NCI-H69 (cell line): ENCODE data around the gene DUSP8.

Source experiments
- DNase-seq: peaks from one replicate; lab custom pipeline; 2025; lab: John Stamatoyannopoulos, UW

DUSP8 gene

DNA sequence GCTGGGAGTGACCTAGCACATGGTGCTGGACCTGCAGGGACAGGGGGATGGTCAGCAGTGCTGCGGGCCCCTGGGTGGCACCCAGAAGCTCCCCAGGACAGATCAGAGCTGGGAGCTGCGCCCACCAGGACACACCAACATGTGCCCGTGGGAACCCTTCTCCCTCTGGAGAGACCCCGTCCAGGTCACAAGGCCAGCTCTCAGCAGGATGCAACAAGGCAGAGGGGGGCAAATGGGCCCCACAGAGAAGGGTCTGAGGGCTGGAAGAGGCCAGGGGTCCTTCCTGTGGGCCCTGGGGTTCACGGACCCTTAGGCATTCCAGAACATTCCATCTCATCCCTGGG lies 6.2 kb downstream of the DUSP8 start:
- DNase-seq: no peak

GRCh38 chr11:1565173-1565903 lies 6.7 kb downstream of the DUSP8 start:
- peak; percentile 36 for DNase-seq

- peak; percentile 95 for DNase-seq
Observed at GRCh38 chr11:1564535-1565172, 7.4 kb downstream of the DUSP8 start.

GRCh38 chr11:1563697-1564534 lies 8.2 kb downstream of the DUSP8 start:
- DNase-seq: peak; percentile 54

DNA sequence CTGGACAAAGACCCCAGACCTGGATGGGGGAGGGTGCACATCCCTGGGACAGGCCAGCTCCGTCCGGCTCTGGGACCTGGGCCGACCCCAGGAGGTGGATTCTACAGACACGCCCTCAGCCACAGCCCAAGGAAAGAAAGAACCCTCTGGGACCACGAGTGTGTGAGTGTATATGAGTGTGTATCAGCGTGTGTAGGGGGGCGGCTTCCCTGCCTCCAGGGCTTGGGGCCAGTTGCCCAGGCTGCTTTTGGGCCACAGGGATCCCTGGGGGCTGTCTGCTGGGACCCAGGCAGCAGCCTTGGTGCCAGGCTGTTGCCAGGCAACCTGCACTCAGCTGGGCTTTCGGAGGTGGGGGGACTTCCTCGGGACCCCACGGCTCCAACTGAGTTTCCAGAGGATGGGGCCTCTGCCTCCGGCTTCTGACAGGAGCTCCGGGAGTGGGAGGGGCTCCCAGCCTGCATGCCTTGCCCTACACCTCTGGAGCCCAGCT lies 8.9 kb downstream of the DUSP8 start:
- DNase-seq: no peak

DNA sequence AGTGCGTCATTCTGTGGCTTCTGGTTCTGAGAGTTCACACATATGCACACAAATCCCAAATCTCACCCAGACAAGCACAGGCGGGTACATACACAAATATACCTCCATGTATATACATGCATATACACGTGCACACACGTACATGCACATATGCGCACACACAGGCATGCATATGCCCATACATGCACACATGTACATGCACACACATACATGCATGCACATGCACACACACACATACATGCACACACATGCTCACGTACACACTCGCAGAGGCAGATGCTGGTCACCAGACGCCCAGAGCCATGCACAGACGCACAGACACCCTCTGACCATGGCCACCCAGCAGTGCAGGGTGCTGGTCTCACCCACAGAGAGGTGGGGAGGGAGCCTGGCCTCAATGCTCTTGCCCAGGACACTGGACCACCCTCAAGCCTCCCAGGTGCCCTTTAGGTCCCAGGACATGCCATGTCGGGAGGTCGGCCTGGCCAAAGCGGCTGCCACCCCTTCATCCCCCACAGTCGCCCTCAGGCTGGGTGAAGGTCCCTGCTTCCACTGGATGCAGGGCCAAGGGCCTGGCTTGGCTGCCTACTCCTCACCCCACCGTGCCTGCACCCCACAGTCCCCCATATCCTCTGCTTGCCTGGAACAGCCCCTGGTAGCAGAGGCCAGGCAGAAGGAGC lies 9.5 kb downstream of the DUSP8 start:
- no peak for DNase-seq

DNA sequence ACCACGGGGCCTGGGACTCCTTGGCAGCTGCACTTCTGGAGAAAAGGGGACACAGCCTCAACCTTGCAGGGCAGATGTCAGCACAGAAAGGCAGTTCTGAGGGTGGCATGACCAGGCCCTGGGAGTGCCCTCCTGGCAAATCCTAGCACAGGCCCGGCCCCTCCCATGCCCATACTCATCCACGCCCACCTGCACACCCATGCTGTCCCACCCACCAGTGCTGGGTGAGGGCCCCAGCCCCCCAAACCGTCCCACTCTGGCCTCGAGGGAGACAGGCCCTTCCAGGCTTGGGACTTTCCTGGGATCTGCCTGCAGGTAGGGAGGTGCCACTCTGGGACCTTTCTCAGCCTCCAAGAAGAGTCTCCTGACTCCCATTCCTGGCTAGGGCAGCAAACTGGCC lies 10.1 kb downstream of the DUSP8 start:
- no peak for DNase-seq

DNA sequence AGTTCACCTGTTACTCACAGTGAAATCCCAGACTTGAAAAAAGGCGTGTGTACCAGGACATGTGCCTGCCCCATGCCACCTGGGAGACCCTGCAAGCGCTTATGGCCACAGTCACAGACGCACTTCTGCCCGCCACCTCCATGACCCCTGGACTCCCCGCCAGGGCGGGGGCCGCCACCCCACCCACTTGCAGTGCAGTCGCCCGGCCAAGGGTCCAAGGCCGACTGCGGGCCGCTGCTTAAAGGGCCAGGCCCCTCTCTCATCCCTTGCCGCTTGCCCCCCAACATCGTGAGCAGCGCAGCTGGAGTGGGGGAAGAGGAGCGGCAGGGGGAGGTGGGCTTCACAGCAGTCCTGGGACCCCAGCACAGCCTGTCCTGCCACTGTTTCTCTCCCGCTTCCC lies 10.8 kb downstream of the DUSP8 start:
- DNase-seq: no peak

DNA sequence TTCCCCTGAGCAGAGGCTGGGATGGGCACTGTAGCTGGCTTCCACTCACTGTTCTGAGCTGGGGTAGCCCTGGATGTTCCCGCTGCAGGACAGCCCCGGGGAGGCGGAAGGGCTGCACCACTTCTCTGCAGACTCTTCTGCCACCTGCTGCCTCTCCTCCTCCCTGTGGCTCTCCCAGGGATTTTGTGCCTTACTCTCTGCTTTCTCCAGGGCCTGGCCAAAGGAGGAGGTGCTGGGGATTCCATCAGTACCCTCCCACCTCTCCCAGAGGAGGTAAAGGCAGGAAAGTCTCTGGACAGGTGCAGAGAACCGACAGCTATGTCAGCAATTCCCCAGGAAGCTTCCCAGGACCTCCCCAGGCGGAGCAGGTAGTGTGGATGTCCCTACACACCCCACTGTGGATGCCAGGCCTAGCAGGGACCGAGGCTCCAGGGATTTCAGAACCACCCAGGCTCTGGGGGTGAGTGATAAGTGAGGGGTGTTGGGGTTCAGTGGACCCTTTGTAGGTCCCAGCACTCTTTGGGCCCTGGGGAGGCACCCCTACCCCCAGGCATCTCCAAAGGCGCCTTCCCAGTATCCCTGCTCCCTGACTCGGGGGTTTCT lies 11.3 kb downstream of the DUSP8 start:
- no peak for DNase-seq

- DNase-seq: no peak
Observed at GRCh38 chr11:1560002-1560648, 11.9 kb downstream of the DUSP8 start.

GRCh38 chr11:1559111-1559951 lies 12.7 kb downstream of the DUSP8 start:
- peak; percentile 46 for DNase-seq

GRCh38 chr11:1558775-1559110 lies 13.3 kb downstream of the DUSP8 start:
- DNase-seq: no peak

DNA sequence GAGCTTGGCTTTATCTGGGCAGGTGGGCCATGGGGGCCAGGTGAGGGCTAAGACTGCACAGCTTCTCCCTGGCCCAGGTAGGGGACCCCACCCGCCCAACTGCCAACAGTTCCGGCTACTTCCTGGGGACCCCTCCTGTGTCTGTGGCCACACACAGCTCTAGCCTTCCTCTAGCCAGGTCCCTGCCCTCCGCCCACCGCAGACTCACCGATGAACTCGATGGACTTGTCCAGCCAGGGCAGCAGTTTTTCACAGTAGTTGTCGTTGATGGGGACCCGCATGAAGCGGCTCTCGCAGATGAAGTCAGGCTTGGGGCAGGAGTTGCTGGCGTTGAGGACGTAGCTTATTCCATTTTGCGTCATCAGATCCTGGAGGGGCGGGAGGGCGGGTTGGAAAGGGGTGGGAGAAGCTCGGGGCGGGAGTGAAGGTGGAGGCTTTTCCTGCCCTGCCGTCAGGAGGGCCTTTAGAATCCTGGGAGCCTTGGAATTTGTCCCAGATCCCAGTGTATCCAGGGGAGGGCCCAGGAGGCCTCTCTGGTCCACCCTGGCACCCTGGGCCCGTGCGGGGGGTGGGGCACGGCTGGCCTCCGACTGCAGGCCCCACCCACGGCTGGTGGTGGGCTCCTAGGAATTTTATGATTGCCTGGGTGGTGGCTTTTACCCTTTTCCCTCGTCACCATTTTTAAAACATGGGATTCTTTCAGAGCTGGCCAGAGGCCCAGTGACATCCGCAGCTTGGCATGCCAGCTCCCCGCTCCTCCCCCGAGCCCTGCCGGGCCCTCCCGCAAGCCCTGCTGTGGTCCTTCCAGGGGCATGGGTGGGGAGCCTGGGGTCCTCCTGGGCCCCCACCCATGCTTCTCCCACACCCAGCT lies 13.9 kb downstream of the DUSP8 start:
- no peak for DNase-seq

DNA sequence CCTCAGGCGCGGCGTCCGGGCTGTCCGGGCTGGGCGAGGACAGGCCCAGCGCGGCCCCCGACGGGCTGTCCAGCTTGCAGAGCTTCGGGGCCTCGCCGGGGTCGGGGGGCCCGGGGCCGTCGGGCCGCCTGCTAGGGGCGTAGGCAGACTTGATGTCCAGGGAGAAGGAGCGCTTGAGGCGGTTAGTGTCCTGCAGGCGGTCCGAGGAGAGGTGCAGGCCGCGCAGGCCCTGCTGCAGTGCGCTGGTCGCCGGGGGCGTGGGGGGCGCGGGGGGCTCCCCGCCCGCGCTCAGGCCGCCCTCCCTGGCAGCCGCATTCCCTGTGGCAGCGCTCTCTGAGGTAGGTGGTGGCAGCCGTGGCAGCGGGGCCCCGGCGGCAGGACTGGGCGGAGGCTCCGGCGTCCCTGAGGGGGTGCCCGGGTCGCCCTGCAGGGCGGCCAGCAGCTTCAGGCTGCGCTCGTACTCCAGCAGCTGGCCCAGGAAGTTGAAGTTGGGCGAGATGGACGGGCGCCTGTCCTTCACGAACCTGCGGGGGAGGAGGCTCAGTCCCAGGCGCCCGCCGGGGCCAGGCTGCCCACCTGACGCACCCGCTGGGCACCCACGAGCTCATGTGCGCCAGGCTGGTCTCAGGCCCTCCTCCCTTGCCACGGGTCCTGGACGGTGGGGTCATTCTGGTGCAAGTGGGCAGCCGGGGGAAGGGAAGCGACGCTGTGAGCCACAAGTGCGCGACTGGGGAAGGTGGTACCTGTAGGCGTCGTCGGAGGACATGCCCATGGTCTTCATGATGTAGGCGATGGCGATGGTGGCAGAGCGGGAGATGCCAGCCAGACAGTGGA lies 14.8 kb downstream of the DUSP8 start:
- no peak for DNase-seq

DNA sequence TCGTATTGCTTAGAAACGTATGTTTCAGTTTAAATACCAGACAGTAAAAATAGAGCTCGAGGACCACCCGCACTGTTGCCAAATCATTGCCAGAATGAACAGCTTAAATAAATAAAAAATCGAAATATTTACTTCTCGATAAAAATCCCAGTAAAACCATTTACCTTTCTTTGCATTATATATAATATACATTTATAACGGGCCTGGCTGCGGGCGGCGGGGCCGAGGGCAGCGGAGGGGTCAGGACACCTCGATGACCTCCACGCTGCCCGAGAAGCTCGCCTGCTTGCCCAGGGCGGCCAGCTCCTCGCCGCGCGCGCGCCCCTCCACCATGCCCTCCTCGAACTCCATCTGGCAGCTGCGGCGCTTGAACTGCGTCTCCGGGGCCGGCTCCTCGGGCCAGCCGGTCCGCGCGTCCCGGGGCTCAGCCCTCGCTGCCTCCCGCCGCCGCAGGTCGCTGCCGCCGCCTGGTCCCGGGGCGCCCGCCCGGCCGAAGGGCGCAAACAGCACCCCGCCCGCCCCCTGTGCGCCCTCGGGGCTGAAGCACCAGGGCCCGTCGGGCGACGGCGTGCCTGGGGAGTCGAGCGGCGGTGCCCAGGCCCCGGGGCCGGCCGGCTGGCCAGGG lies 15.7 kb downstream of the DUSP8 start:
- no peak for DNase-seq

DNA sequence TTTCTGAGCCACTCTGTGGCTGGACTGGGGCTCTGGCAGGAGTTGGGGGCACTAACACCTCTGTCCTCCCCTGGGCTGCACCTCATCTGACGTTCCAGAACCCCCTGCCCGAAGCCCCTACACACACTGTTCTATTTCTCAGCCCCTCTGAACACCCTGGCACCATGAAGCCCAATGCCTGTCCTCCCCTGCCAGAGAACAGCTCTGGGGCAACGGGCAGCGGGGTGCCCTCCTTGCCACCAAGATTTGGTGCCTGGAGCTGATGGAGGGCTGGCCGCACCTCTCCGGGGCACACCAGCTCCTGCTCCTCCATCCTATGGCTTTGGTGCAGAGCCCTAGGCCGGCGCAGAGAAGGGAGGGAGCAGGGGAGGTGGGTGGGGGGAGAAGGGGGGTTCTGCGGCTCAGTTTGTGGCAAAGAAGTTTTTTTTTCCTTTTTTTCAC lies 16.3 kb downstream of the DUSP8 start:
- no peak for DNase-seq

DNA sequence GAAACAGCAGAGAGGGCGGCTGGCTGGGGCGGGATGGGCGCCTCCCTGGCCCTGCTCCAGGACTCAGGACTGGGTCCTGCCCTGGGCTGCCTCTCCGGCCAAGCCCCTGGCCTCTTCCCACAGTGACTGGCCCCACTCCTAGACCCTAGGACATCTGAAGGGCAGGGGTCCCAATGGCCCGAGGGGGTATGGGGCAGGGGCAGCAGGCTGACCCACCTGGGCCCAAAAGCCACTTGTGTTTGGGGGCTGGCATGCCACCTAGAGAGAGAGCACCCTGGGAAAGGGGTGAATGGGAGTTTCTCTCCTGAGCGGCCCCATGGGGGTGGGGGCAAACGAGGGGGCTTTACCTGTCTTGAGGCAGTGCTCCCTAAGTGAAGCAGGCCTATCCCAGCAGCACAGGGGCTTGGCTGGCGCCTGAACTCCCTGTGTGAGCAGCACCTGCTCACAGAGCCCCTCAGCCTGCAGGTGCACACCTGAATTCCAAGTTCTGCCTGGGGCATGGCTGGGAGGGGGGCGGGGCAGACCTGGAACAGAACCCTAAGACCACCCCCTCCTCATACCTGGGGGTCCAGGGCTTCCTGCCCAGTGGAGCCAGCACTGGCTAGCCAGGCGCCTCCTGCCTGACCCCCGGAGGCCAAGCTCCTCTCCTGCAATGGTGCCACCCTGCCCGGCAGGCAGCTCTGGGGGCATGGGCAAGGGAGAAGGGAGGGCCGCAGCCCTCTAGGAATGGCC lies 16.9 kb downstream of the DUSP8 start:
- DNase-seq: no peak
